GM12891 (cell line): ENCODE data around the gene PRKCSH.

ENCODE experiments used
- POLR2A ChIP-seq: IDR thresholded peaks from 2 replicates; pipeline ENCODE4 v1.6.1; 2011; ENCODE audit warnings: low read depth, low read length, control low read depth
- POLR2AphosphoS5 ChIP-seq: IDR thresholded peaks from 2 replicates; pipeline ENCODE4 v1.6.1; 2011; ENCODE audit warnings: low read depth, low read length, control low read depth

DNA sequence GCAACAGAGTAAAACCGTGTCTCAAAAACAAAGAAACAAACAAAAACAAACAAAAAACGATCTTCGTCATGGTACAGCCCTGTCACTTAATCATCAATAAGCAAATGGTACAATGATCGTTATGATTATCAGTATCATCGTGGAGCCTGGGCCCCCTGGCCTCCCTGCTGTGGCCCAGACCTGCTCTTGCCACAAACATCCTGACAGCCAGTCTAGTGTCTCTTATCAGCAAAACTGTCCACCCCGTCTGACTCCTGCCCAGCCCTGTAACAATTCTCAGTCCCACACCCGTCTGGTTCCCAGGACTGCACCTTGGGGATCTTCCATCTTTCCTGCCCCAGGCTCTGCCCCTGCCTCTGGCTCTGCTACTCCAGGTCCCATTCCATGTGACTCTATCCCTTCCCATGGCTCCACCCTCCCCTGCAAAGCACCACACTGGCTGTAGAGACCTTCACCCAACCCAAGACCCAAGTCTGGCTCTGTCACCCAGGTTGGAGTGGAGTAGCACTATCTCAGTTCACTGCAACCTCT lies 64.5 kb downstream of the PRKCSH start:
- no peak for TF ChIP-seq POLR2A
- TF ChIP-seq POLR2AphosphoS5: no peak
